ENCODE results near the gene EFNA5. TPM values are rescaled to one million over a fixed set of nuclear protein-coding genes. Genes with fewer than 3 reads are reported as not detected.

Gene EFNA5
- total RNA-seq, 1 donor from 2014 or later, result 11.8 TPM

- Histone ChIP-seq H3K4me1 (peaks cover 8% of the 10 kb centered on the region), H3K27me3 (no peaks in the 10 kb centered on the region), H3K9me3 (no peaks in the 10 kb centered on the region), H3K4me3 (no peak overlapping the region), H3K27ac (no peak overlapping the region), H3K36me3 (no peaks in the 10 kb centered on the region)
- intact Hi-C loops (cut with DNase I), result no loop called here
- no peak for TF ChIP-seq POLR2A (IDR thresholded peaks at IDR 0.05)
- no peak for TF ChIP-seq CTCF (IDR thresholded peaks at IDR 0.05)
- no peak for TF ChIP-seq POLR2AphosphoS5 (IDR thresholded peaks at IDR 0.05; ENCODE audit: insufficient read depth in 1 of 2, low read depth in 1 of 2)
- no peak for DNase-seq (ENCODE audit: extremely low spot score in 2 of 2)
These were observed 186.5 kb downstream of the EFNA5 start for GRCh38 chr5:107484281-107484680.

GRCh38 chr5:107483231-107484024 lies 187.3 kb downstream of the EFNA5 start:
- Histone ChIP-seq H3K4me1 (peaks cover 10% of the 10 kb centered on the region), H3K27me3 (no peaks in the 10 kb centered on the region), H3K9me3 (no peaks in the 10 kb centered on the region), H3K4me3 (no peak overlapping the region), H3K27ac (no peak overlapping the region), H3K36me3 (no peaks in the 10 kb centered on the region)
- TF ChIP-seq CTCF (IDR thresholded peaks at IDR 0.05) (no peak), POLR2AphosphoS5 (IDR thresholded peaks at IDR 0.05; ENCODE audit: insufficient read depth in 1 of 2, low read depth in 1 of 2) (no peak), POLR2A (IDR thresholded peaks at IDR 0.05) (no peak)
- no peak for DNase-seq (ENCODE audit: extremely low spot score in 2 of 2)
- intact Hi-C loops (cut with DNase I), result no loop called here

GRCh38 chr5:107478068-107478641 lies 192.6 kb downstream of the EFNA5 start:
- TF ChIP-seq CTCF (IDR thresholded peaks at IDR 0.05) (no peak), POLR2AphosphoS5 (IDR thresholded peaks at IDR 0.05; ENCODE audit: insufficient read depth in 1 of 2, low read depth in 1 of 2) (no peak), POLR2A (IDR thresholded peaks at IDR 0.05) (no peak)
- intact Hi-C loops (cut with DNase I), result no loop called here
- no peaks in the 10 kb centered on the region for H3K36me3 ChIP-seq
- H3K4me3 ChIP-seq, result no peak overlapping the region
- H3K9me3 ChIP-seq, result no peaks in the 10 kb centered on the region
- peaks cover 29% of the 10 kb centered on the region for H3K4me1 ChIP-seq
- DNase-seq (ENCODE audit: extremely low spot score in 2 of 2), result no peak
- no peaks in the 10 kb centered on the region for H3K27me3 ChIP-seq
- H3K27ac ChIP-seq, result no peak overlapping the region

- Histone ChIP-seq H3K27me3 (no peaks in the 10 kb centered on the region), H3K4me3 (no peak overlapping the region), H3K9me3 (no peaks in the 10 kb centered on the region), H3K36me3 (no peaks in the 10 kb centered on the region), H3K27ac (no peak overlapping the region), H3K4me1 (peaks cover 35% of the 10 kb centered on the region)
- intact Hi-C loops (cut with DNase I), result no loop called here
- DNase-seq (ENCODE audit: extremely low spot score in 2 of 2), result no peak
- TF ChIP-seq POLR2AphosphoS5 (IDR thresholded peaks at IDR 0.05; ENCODE audit: insufficient read depth in 1 of 2, low read depth in 1 of 2) (no peak), CTCF (IDR thresholded peaks at IDR 0.05) (no peak), POLR2A (IDR thresholded peaks at IDR 0.05) (no peak)
These were observed 193.2 kb downstream of the EFNA5 start for GRCh38 chr5:107477492-107477891.

- TF ChIP-seq POLR2A (IDR thresholded peaks at IDR 0.05), result no peak
- no peak for TF ChIP-seq POLR2AphosphoS5 (IDR thresholded peaks at IDR 0.05; ENCODE audit: insufficient read depth in 1 of 2, low read depth in 1 of 2)
- no peak for TF ChIP-seq CTCF (IDR thresholded peaks at IDR 0.05)
- Histone ChIP-seq H3K4me3 (no peak overlapping the region), H3K9me3 (no peaks in the 10 kb centered on the region), H3K27ac (no peak overlapping the region), H3K36me3 (no peaks in the 10 kb centered on the region), H3K27me3 (no peaks in the 10 kb centered on the region), H3K4me1 (peaks cover 36% of the 10 kb centered on the region)
- intact Hi-C loops (cut with DNase I), result no loop called here
- no peak for DNase-seq (ENCODE audit: extremely low spot score in 2 of 2)
These were observed 194.0 kb downstream of the EFNA5 start for GRCh38 chr5:107476783-107477182.

Measured in vagina (tissue), 2 donors.